K562 (cell line): ENCODE measurements around the gene PEDS1. TPM values are rescaled to one million over a fixed set of nuclear protein-coding genes. Genes with fewer than 3 reads are reported as not detected.

ENCODE experiments used
- ARID1B ChIP-seq: fragments of 450-650 bp; IDR thresholded peaks from 2 replicates; pipeline ENCODE4 v1.6.1; 2016; ENCODE audit warnings: antibody characterized with exemption, mild to moderate bottlenecking, inconsistent platforms
- BCOR ChIP-seq: fragments of 450-650 bp; IDR thresholded peaks from 2 replicates; pipeline ENCODE4 v1.6.1; 2016
- CREB1 ChIP-seq, 2 experiments: sonication (generic) in 1 of 2; formaldehyde crosslinking in 1 of 2; IDR thresholded peaks; 2 replicates each; pipeline versions ENCODE4 v1.6.1 to v1.8.0; 2012 to 2022; ENCODE audit warnings: inconsistent platforms in 1 of 2, mild to moderate bottlenecking in 1 of 2, missing genetic modification reagents in 1 of 2, moderate library complexity in 1 of 2
- DACH1 ChIP-seq: fragments of 450-650 bp; IDR thresholded peaks from 2 replicates; pipeline ENCODE4 v1.6.1; 2018; ENCODE audit not compliant: partially characterized antibody
- ETV1 ChIP-seq: fragments of 450-650 bp; conservative IDR thresholded peaks from 2 replicates; pipeline ENCODE4 v1.6.1; 2016; ENCODE audit warnings: missing genetic modification characterization, control low read depth, low read depth, missing compliant biosample characterization
- ETV5 ChIP-seq: sonication (generic); formaldehyde crosslinking; IDR thresholded peaks from 2 replicates; pipeline ENCODE4 v1.4.0; 2020; ENCODE audit warnings: low read depth, mild to moderate bottlenecking, missing genetic modification reagents
- ETV6 ChIP-seq, 3 experiments: fragments of 150-350 bp in 1 of 3; sonication (generic) in 1 of 3; formaldehyde crosslinking in 1 of 3; IDR thresholded peaks; 2 replicates each; pipeline versions ENCODE4 v1.6.1 to v1.8.0; 2014 to 2022; ENCODE audit warnings: borderline replicate concordance in 2 of 3, low read depth in 2 of 3, antibody characterized with exemption in 1 of 3, low read length in 1 of 3, mild to moderate bottlenecking in 1 of 3, missing genetic modification reagents in 1 of 3
- GABPA ChIP-seq: fragments of 200-800 bp; sonication (Bioruptor generic); conservative IDR thresholded peaks from 2 replicates; pipeline ENCODE4 v1.6.1; 2016; ENCODE audit warnings: low read depth, missing genetic modification characterization, missing compliant biosample characterization
- MBD2 ChIP-seq: sonication (generic); IDR thresholded peaks from 2 replicates; pipeline ENCODE4 v1.6.1; 2016; ENCODE audit warnings: low read depth, borderline replicate concordance
- NFIC ChIP-seq: fragments of 450-650 bp; IDR thresholded peaks from 2 replicates; pipeline ENCODE4 v1.6.1; 2017; ENCODE audit warnings: mild to moderate bottlenecking, inconsistent platforms
- NR2C1 ChIP-seq, 2 experiments: fragments of 450-650 bp; IDR thresholded peaks; 2 replicates each; pipeline ENCODE4 v1.6.1; 2017; ENCODE audit warnings: mild to moderate bottlenecking in 2 of 2, antibody characterized with exemption in 1 of 2, inconsistent platforms in 1 of 2, missing compliant biosample characterization in 1 of 2, missing genetic modification characterization in 1 of 2
- POLR2B ChIP-seq: fragments of 450-650 bp; IDR thresholded peaks from 2 replicates; pipeline ENCODE4 v1.6.1; 2018; ENCODE audit warnings: low read depth; ENCODE audit not compliant: partially characterized antibody
- RBFOX2 ChIP-seq: fragments of 200-400 bp; formaldehyde crosslinking; IDR thresholded peaks from 2 replicates; pipeline ENCODE4 v1.6.1; 2017; ENCODE audit warnings: low read depth, mild to moderate bottlenecking, low read length, moderate library complexity
- SMAD1 ChIP-seq: fragments of 150-350 bp; IDR thresholded peaks from 2 replicates; pipeline ENCODE4 v1.6.1; 2014; ENCODE audit warnings: low read length, low read depth; ENCODE audit not compliant: partially characterized antibody
- SMC3 ChIP-seq: conservative IDR thresholded peaks from 2 replicates; pipeline ENCODE4 v1.6.1; 2011; ENCODE audit warnings: low read depth, low read length, improper control_type of control experiment; ENCODE audit not compliant: insufficient read depth
- SRSF3 ChIP-seq: fragments of 200-400 bp; formaldehyde crosslinking; IDR thresholded peaks from 2 replicates; pipeline ENCODE4 v1.6.1; 2016; ENCODE audit warnings: mild to moderate bottlenecking, low read length, moderate library complexity; ENCODE audit not compliant: insufficient read depth
- polyA plus RNA-seq, 8 experiments: library from polyadenylated mRNA; depleted of rRNA in 4 of 8; stranded (reverse) in 5 of 8; unstranded in 3 of 8; fragments of >200 nt; fragmentation: Nextera tagmentation in 2 of 8; fragmentation: Illumina TruSeq in 1 of 8; extraction: Ambion mirVana in 2 of 8; extraction: Trizol in 1 of 8; gene quantifications; 2 replicates each; pipeline versions ENCODE4 v1.2.1 to v1.2.3, GENCODE V29; 2011 to 2014; ENCODE audit warnings: inconsistent platforms in 1 of 8, missing spikeins in 1 of 8
- total RNA-seq, 7 experiments: library from RNA; depleted of rRNA in 6 of 7; stranded (reverse); fragments of >200 nt in 6 of 7; fragmentation: Illumina TruSeq in 2 of 7; extraction: Trizol in 2 of 7; gene quantifications; 2 replicates each; pipeline versions ENCODE4 v1.2.1 to v1.2.3, GENCODE V29; 2011 to 2021; ENCODE audit warnings: low replicate concordance in 1 of 7
- TF ChIP-seq, protein P1 (sequence below): fragments of 250-450 bp; sonication (Bioruptor Pico); IDR thresholded peaks from 2 replicates; pipeline ENCODE4 v1.5.0; 2022; ENCODE audit warnings: mild to moderate bottlenecking
- TF ChIP-seq, protein P2 (sequence below): fragments of 450-650 bp; IDR thresholded peaks from 2 replicates; pipeline ENCODE4 v1.6.1; 2014; ENCODE audit warnings: low read depth, mild to moderate bottlenecking, moderate library complexity, borderline replicate concordance
- TF ChIP-seq, protein P3 (sequence below): fragments of 450-650 bp; IDR thresholded peaks from 2 replicates; pipeline ENCODE4 v1.6.1; 2016; ENCODE audit warnings: antibody characterized with exemption
- TF ChIP-seq, protein P4 (sequence below): fragments of 250-450 bp; sonication (Bioruptor Pico); IDR thresholded peaks from 2 replicates; pipeline ENCODE4 v1.4.0; 2020

The PEDS1 gene
- total and polyA plus RNA-seq, 9 of the 15 experiments (the other 6 are each of a cell fraction or from before 2014, with no cell fraction given) = 2.9 to 38.5 (median 24.2) TPM

DNA sequence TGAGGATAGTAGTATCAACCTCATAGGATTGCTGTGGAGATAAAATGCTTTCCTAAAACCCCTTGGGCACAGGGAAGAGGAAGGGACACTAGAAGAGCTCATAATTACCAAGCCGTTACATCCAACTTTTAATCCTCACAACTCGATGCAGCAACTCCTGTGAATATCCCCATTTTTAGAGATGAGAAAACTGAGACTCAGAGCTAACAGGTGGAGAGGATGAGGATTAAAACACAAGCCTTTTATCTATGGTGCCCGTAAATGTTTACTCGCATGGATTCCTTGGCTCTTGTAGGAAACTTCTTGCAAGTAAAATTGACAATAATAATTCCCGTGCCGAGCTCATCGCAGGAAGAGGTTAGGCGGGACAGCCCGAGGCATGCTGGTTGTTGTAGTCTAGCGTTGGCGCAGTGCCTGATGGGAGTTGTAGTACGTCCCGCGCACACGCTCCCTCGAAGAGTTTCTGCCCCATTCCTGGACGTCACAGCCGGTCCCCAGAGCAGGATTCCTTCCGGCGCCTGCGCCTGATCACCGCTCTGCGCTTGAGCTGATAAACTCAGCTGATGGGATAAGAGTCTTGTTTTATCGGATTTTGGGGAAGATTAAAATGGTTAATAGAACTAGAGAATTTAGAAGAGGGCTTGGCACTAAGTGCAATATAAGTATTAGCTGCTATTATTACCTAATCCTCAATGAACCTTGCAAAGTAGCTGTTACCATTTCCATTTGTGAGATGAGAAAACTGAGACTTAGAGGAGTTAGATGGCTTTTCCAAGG lies 37.7 kb downstream of the PEDS1 start (continued):
- TF ChIP-seq ARID1B (peak; percentile 52), MBD2 (peak; percentile 62), CREB1 (IDR thresholded peaks at IDR 0.05) (peak; percentile 89), CREB1 (CRISPR knock-in tag; IDR thresholded peaks at IDR 0.05) (peak; percentile 87), BCOR (peak; percentile 72; the same call in 1 of the 2 replicates), GABPA (peak; percentile 94), ETV6 (IDR thresholded peaks at IDR 0.05; ENCODE audit: borderline replicate concordance in 1 of 2, low read depth in 2 of 2, low read length in 1 of 2) (no peak), ETV6 (CRISPR knock-in tag; IDR thresholded peaks at IDR 0.05; ENCODE audit: borderline replicate concordance) (no peak; the same call in 1 of the 2 replicates), SRSF3 (no peak), NFIC (peak; percentile 32), SMAD1 (peak; percentile 82), NR2C1 (IDR thresholded peaks at IDR 0.05) (peak; percentile 72), NR2C1 (tag; IDR thresholded peaks at IDR 0.05) (peak; percentile 86), DACH1 (peak; percentile 58), SMC3 (0 out of 2 replicates have a peak, but pooled peaks have one; percentile 12), ETV5 (peak; percentile 69; the same call in 1 of the 2 replicates), RBFOX2 (peak; percentile 61), POLR2B (peak; percentile 57), ETV1 (tag) (peak; percentile 79)
- TF ChIP-seq, protein P1, sequence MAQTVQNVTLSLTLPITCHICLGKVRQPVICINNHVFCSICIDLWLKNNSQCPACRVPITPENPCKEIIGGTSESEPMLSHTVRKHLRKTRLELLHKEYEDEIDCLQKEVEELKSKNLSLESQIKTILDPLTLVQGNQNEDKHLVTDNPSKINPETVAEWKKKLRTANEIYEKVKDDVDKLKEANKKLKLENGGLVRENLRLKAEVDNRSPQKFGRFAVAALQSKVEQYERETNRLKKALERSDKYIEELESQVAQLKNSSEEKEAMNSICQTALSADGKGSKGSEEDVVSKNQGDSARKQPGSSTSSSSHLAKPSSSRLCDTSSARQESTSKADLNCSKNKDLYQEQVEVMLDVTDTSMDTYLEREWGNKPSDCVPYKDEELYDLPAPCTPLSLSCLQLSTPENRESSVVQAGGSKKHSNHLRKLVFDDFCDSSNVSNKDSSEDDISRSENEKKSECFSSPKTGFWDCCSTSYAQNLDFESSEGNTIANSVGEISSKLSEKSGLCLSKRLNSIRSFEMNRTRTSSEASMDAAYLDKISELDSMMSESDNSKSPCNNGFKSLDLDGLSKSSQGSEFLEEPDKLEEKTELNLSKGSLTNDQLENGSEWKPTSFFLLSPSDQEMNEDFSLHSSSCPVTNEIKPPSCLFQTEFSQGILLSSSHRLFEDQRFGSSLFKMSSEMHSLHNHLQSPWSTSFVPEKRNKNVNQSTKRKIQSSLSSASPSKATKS (CRISPR knock-in tag) = no peak
- TF ChIP-seq, protein P2, sequence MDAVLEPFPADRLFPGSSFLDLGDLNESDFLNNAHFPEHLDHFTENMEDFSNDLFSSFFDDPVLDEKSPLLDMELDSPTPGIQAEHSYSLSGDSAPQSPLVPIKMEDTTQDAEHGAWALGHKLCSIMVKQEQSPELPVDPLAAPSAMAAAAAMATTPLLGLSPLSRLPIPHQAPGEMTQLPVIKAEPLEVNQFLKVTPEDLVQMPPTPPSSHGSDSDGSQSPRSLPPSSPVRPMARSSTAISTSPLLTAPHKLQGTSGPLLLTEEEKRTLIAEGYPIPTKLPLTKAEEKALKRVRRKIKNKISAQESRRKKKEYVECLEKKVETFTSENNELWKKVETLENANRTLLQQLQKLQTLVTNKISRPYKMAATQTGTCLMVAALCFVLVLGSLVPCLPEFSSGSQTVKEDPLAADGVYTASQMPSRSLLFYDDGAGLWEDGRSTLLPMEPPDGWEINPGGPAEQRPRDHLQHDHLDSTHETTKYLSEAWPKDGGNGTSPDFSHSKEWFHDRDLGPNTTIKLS = peak; percentile 79; the same call in 1 of the 2 replicates
- TF ChIP-seq, protein P3, sequence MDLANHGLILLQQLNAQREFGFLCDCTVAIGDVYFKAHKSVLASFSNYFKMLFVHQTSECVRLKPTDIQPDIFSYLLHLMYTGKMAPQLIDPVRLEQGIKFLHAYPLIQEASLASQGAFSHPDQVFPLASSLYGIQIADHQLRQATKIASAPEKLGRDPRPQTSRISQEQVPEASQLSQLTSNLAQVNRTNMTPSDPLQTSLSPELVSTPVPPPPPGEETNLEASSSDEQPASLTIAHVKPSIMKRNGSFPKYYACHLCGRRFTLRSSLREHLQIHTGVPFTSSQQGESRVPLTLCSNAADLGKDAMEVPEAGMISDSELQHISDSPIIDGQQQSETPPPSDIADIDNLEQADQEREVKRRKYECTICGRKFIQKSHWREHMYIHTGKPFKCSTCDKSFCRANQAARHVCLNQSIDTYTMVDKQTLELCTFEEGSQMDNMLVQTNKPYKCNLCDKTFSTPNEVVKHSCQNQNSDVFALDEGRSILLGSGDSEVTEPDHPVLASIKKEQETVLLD = peak; percentile 78; the same call in 1 of the 2 replicates
- TF ChIP-seq, protein P4, sequence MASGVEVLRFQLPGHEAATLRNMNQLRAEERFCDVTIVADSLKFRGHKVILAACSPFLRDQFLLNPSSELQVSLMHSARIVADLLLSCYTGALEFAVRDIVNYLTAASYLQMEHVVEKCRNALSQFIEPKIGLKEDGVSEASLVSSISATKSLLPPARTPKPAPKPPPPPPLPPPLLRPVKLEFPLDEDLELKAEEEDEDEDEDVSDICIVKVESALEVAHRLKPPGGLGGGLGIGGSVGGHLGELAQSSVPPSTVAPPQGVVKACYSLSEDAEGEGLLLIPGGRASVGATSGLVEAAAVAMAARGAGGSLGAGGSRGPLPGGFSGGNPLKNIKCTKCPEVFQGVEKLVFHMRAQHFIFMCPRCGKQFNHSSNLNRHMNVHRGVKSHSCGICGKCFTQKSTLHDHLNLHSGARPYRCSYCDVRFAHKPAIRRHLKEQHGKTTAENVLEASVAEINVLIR (CRISPR knock-in tag) = peak; percentile 76
